OCI-M2 (cell line): Measurements from ENCODE around the gene CEP152.
"Not testable (repeated sequence)": the region's sequence is repeated elsewhere in the genome, so short reads cannot be mapped to it uniquely, and the experiment has no call there.

Experiments used
- DNase-seq: peaks from one replicate; lab custom pipeline; 2025; ENCODE audit not compliant: unreplicated experiment; lab: John Stamatoyannopoulos, UW

CEP152 gene

GRCh38 chr15:48810414-48811324 lies at the start of gene CEP152:
CEP152 (minus strand) TSS chr15:48811069; CDS start chr15:48805649, 5,420 bp downstream.
- peak; percentile 88 for DNase-seq

DNA sequence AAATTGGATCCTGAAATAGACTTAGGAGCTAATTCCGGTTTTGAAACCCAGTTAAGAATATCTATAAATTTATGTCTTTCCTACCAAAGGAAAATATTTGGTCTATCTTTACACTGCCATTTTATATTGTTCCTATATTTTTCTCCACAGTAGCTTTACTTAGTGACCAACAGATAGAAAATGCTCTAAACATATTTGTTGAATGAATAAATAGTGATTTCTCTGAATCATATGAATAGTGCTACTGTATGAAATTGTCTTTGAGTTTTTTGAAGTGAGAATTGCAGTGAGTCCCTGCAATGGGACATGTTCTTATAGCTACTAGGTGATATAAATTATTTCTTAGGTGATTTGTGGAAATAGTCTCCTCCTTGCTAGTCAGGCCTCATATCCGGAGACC lies 48.6 kb upstream of the CEP152 start:
- no peak for DNase-seq

DNA sequence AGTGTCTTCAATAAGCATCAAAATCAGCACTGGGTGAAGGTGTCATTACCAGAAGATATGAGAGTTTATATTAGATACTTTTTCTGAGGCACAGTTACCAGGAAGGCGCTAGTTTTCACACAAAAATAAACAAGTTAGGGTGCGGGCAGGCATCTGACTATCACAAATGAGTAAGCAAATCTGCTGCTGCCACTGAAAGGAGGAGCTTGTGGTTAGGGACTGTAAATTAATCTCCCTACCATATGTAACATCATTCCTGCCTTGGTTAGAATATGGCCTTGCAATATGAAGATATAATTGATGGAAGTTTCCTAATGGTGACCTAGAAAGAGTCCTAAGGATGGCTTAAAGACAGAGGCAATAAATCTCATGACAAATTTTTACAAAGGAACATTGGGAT lies 47.5 kb upstream of the CEP152 start:
- DNase-seq = peak; percentile 9

DNA sequence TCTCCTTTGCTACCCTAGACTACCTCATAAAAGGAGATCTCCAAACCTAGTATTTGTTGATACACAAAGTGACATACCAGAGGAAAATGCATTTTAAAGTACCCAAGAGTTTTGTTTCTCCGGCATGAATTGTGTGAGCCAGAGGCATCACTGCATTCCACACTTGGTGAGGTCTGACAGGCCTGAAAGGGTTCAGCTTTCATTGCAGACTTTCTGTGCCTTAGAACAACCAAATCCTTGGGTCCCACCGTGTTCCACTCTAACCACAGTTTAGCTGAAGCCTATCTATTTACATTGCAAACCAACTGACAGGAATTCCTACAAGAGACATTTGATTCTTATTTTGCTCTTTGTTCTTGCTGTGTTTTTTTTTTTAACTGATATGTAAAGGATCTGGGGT lies 46.1 kb upstream of the CEP152 start:
- DNase-seq = no peak

- DNase-seq = no peak
These were observed 44.9 kb upstream of the CEP152 start for GRCh38 chr15:48855501-48856440.

- not testable (repeated sequence) for DNase-seq
These were observed 43.6 kb upstream of the CEP152 start for GRCh38 chr15:48854434-48854833.

- no peak for DNase-seq
These were observed 41.1 kb upstream of the CEP152 start for GRCh38 chr15:48851956-48852355.

DNA sequence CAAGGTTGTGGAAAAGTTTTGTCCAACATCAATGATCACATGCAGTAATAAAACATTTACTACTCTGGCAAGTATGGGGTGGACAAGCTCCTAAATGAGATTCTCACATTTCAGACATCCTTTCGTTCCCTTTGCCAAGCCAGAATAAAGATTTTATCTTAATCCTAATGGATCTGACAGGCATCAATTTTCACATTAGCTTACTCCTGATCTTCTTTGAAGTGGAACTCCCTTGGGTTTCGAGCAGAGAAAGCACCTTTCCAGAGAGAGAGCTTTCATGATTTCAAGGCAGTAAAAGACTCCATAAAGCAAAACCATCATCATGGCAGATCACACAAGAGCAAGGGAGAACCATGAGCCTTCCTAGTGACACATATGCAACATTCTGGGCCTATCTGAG lies 39.8 kb upstream of the CEP152 start:
- DNase-seq = no peak

DNA sequence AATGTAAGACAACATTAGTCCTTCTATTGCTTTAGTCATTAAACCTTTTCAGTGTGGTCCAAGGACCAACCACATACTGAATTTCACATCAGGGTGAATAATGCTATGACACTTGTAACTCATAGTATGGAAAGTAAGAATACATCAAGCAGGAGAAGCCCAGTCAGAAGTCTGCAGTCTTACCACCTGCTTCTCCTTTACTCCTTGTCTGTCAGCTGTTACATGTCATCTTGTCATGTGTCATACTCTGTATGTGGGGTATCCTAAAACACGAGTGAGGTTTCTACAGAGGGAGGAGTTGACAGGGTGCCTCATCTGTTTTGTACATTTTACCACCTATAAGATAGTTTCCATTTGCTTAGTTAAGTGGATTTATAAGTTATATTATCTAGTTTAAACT lies 34.3 kb upstream of the CEP152 start:
- no peak for DNase-seq

GRCh38 chr15:48842501-48842900 lies 31.6 kb upstream of the CEP152 start:
- DNase-seq = no peak

GRCh38 chr15:48834756-48835155 lies 23.9 kb upstream of the CEP152 start:
- DNase-seq = no peak

DNA sequence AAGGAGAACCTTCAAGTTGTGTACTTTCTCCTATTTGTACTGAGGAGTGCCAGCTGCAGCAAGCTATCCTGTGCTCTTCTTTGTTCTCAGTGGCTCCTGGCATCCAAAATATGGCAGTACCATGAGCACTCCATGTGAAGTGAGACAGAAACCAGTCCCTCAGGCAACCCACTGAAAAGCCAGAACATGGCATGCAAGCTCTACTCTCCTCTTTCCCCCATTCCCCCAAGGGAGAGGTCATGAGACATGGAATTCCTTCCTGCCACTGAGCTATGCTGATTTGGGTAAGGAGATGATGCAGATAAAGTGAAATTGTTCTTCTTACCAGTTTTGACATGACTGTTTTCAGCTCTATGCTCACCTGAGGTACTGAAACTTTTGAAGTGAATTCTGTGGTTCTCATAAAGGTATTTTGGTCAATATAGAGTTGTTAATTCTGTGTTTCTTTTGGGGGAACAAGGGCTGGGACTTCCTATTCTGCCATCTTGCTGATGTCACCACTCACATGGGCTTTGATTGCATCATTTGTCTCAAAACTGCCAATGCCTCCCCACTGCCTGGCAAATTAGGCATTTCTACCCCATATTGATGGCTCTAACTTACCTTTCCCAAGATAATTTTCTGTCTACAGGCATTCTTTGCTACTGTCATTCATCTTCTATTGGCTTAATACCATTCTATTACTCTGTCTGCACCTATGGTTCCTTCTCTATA lies 22.8 kb upstream of the CEP152 start:
- DNase-seq = no peak

DNA sequence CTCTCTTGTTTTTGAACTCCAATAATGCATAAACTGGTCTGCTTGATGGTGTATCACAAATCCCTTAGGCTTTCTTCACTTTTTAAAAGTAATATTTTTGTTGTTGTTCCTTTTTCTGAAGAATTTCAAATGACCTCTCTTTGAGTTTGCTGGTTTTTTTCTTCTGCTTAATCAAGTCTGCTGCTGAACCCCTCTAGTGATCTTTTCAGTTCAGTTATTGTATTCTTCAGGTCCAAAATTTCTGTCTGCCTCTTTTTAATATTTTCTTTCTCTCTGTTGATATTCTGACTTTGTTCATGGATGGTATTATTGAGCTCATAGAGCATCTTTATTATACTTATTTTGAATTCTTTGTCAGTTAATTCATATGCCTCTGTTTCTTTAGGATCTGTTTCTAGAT lies 21.8 kb upstream of the CEP152 start:
- DNase-seq = no peak

DNA sequence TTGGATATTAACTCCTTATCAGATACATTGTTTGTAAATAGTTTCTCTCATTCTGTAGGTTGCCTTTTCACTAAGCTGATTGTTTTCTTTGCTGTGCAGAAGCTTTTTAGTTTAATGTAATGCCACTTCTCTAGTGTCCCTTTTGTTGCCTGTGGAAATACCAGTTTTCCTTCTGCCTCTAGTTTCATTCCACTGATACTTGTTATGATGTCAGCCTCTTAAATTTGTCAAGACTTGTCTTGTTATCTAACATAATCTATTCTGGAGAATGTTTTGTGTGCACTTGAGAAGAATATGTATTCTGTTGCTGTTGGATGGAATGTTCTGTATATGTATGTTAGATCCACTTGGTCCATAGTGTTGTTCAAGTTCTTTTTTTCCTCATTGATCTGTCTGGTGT lies 18.0 kb upstream of the CEP152 start:
- DNase-seq = no peak

DNA sequence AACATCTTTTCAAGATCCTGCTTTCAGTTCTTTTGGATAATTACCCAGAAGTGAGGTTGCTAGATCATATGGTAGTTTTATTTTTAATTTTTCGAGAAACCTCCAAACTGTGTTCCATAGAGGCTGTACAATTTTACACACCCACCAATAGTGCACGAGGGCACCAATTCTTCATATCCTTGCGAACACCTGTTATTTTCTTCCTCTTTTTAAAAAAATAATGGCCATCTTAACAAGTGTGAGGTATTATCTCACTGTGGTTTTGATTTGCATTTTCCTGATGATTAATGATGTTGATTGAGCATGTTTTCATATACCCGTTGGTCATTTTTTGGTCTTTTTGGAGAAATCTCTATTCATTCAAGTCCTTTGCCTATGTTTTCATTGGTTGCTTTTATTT lies 17.6 kb upstream of the CEP152 start:
- DNase-seq = no peak

DNA sequence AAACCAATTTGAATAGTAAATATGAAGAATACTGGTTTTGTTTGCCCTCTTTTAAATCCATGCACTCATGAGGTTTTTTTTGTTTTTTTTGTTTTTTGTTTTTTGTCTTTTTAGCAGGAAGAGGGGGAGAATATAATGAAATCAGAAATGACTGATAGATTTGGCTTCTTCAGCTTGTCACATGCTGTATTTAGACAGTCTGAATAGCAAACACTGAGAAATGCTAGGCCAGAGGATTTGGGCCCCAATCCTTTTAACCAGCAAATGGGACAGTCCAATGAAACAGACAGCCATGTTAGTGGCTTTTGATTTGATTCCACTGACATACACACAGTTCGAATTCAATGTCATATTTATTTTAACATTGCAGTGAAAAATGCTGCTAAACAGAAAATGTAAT lies 14.2 kb upstream of the CEP152 start:
- DNase-seq = no peak

- DNase-seq = no peak
These were observed 12.8 kb upstream of the CEP152 start for GRCh38 chr15:48823706-48824105.

DNA sequence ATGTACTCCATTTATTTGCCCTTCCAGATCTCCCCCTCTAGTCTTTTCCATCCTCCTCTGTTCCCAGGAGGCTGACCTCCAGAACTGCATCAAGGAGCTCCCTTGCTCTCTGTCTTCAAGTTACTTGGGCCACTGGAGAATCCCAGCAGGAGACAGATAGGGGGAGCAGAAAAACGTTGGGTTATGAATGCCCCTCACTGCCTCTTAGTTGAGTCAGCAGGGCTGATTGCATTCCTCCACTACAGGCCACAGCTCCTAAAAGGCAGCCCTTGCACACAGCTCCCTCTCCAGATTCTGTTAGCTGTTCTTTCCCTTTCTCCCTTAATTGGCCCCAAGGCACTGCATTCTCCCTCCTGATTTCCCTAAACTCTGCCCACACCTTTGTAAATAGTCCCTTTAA lies 12.4 kb upstream of the CEP152 start:
- no peak for DNase-seq

DNA sequence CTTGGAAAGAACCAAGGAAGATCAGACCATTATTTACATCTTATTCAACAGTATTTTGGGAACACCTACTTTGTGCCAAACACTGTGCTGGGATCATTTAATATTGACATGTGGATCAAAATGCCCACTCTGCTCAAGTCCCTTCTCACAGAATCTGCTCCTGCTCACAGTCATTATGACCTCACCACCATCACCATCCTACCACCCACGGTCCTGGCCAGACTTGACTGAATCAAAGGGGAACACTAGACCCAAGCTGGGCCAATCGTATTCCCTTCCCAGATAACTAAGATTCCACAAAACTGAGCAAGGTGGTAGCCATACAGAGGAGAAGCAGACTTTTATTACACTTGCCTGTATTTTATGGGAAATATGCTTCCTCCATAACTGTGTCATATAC lies 3.4 kb upstream of the CEP152 start:
- no peak for DNase-seq

DNA sequence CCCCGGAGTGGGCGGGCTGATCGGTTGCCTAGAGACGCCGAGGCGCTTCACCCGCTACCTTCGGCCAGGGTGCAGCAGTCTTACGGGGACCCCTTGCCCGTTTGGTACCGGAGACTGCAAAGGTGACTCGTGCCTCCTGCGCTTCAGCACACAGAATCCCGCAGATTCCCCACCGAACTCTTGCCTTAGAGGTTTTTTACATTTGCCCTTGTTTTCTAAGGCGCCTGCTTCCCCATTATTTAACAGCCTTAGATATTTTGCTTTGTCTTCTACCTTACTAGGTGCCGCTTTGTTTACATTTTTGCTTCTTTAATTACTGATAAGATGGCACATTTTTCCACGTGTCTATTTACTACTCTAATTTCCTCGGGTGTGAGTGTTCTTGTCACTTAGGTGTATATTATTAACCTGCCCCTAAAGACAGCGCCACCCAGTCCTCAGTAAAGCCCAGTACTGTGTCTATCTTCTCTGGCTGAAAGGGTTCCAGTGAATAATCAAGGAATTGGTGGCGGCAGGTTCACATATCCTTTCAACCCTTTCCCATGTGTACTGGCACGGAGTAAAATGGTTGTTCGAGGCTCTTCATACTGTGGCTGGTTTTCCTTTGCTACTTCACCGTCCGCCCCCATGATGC lies 573 bp upstream of the CEP152 start:
- no peak for DNase-seq

- DNase-seq = no peak
These were observed 4.7 kb downstream of the CEP152 start for GRCh38 chr15:48806151-48806550.
